ENCODE data around the gene SIK3.

GRCh38 chr11:116859175-116859574 is 239.1 kb downstream of the SIK3 start:
- TF ChIP-seq CTCF (IDR thresholded peaks at IDR 0.05; ENCODE audit: insufficient read depth, low read length) (no peak), GABPA (IDR thresholded peaks at IDR 0.05; ENCODE audit: low read depth) (no peak)
- TF ChIP-seq, protein P1, sequence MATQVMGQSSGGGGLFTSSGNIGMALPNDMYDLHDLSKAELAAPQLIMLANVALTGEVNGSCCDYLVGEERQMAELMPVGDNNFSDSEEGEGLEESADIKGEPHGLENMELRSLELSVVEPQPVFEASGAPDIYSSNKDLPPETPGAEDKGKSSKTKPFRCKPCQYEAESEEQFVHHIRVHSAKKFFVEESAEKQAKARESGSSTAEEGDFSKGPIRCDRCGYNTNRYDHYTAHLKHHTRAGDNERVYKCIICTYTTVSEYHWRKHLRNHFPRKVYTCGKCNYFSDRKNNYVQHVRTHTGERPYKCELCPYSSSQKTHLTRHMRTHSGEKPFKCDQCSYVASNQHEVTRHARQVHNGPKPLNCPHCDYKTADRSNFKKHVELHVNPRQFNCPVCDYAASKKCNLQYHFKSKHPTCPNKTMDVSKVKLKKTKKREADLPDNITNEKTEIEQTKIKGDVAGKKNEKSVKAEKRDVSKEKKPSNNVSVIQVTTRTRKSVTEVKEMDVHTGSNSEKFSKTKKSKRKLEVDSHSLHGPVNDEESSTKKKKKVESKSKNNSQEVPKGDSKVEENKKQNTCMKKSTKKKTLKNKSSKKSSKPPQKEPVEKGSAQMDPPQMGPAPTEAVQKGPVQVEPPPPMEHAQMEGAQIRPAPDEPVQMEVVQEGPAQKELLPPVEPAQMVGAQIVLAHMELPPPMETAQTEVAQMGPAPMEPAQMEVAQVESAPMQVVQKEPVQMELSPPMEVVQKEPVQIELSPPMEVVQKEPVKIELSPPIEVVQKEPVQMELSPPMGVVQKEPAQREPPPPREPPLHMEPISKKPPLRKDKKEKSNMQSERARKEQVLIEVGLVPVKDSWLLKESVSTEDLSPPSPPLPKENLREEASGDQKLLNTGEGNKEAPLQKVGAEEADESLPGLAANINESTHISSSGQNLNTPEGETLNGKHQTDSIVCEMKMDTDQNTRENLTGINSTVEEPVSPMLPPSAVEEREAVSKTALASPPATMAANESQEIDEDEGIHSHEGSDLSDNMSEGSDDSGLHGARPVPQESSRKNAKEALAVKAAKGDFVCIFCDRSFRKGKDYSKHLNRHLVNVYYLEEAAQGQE (IDR thresholded peaks at IDR 0.05; ENCODE audit: insufficient replicate concordance, low read depth): no peak

Data from HL-60 (cell line).